Activated T-cell treated with anti-CD3 and anti-CD28 coated beads for 1 hour (primary cell): ENCODE data around the gene TMEM53.

Source experiments
- DNase-seq: peaks from one replicate; pipeline ENCODE4 v3.0.0-alpha.2; 2020; ENCODE audit warnings: low read depth

The TMEM53 gene

DNA sequence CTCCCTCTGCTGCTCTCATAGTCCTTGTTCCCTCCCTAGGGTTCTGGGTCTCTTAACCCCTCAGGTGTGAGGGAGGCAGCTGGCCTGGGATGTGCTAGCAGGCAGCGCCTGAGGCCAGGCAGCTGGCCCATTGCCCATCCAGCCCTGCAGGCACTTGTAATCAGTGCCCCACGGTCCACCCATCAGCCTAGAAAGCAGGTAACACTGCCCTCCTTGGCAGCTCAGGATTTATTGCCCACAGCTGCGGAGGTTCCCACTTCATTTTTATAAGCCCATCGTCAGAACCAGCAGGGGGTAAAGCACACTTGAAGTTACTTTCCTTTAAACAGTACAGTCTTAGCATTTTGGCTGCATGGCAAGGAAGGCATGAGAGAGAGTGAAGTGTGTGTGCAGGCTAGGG lies 70.6 kb downstream of the TMEM53 start:
- DNase-seq: no peak
